ENCODE measurements around the gene DUS1L.
"Not testable (repeated sequence)": the region's sequence is repeated elsewhere in the genome, so short reads cannot be mapped to it uniquely, and the experiment has no call there.

DUS1L gene

DNA sequence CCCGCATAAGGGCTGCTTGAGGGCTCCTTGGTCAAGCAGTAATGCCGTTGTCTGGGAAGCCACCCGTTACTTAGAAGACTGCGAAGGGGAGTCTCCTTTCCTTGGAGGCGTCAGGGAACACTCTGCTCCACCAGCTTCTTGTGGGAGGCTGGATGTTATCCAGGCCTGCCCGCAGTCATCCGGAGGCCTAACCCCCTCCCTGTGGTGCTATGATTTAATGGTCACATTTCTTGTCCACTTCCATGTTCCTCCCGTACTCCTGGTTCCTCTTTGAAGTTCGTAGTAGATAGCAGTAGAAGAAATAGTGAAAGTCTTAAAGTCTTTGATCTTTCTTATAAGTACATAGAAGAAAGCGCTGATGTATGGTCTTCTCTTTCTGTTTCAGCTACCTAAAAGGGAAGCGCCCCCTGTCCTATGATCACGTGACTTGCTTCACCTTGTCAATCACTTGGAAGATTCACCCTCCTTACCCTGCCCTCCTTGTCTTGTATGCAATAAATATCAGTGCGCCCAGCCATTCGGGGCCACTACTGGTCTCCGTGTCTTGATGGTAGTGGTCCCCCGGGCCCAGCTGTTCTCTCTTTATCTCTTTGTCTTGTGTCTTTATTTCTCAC is 26.7 kb downstream of the DUS1L start:
- DNase-seq, result not testable (repeated sequence)

DNA sequence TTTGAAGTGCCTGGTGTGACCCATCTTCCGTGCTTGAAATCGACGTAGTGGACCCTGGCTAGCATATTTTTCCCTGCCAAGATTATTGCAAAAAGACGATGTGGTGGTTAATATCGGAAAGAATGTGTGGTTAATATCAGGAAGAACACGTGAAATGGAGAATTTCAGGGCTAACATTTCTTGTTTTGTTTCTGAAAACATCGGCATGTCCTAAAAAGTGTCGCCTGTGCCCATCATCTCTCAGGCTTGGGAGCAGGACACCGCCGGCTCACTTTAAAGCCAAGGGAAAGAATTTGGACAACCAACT is 27.8 kb downstream of the DUS1L start:
- no peak for DNase-seq

DNA sequence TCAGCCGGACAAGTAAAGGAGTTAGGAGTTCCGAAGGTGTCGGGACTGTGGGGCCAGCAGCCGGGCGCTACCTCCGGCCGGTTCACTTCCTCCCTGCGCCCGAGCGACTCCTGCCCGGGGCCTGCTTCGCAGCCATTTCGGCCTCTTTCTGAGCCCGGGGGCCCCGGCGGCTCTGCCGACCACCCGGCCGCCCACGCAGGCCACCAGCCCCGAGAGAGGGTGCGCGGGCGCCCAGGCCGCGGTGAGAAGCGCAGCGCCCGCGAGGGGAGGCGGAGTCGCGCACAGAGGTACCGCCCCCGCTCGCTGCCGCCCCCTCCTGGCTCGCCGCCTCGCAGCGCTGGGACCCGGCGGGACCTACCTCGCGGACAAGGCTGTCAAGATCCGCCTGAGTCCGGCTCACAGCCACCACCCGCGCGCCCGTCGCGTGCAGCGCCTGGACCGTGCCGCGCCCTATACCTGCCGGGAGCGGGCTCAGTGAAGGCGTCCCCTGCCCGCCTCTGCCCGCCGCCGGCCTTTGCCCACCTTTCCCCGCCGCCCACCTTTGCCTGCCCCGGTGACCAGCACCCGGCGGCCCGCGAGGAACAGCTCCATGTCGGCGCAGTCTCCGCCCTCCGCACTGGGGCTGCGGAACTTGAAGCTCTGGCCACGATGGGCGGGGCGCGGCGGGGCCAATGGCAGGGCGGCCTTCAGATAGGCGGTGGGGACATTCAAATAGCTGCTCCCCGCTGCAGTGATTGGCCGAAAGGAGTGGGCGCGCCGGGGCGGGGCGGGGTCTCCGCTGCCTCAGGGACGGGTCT is 28.3 kb downstream of the DUS1L start, which contains the start of gene DCXR:
Gene DCXR (minus strand): TSS at position 606 of the 797 bp plus-strand sequence. CDS start 15 bp downstream, at position 591.
- peak; percentile 94 to 97 (median 95) for DNase-seq

DNA sequence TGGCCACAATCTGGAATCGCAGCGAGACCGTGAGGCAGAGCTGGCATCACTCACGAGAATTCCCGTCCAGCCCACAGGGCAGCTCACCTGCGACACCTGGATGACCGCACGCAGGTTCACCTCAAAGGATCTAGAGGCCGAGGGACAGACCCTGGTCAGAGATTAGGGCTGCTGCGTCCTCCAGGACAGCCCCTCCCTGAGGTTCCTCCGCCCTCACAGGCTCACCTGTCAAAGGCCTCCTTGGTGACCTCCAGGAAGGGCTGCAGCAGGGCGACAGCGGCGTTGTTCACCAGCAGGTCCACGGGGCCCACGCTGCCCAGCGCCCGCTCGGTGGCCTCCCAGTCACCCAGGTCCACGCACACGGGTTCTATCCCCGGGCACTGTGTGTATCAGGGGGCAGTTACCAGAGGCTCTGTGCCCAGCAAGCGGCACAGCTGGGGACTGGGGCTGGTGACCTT is 28.9 kb downstream of the DUS1L start:
- no peak for DNase-seq

DNA sequence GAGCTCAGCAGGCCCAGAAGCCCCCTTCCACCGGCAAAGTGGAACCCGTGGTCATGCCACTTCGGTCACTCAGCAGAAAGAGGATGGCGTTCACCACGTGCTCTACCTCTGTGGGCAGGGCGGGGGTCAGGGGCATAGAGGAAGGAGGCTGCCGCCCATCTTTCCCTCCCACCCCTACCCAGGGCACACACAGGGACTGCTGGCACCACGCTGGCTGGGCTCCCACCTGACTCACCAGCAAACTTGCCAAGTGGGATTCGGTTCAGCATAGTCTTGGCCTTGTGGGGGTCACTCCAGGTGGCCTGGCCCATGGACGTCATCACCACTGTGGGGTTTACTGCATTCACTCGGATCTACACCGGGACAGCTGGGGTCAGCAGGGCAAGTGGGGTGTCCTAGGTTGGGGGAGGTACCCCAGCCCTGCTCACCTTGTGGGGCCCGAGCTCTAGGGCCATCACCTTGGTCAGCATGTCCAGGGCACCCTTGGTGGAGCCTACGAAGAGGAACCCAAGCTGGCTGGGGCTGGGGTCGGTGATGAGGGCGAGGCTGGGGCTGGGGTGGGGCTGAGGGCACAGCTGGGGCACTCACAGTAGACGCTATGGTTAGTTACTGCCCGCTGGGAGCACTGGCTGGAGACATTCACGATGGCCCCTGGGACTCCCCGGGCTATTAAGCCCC is 29.5 kb downstream of the DUS1L start:
- no peak for DNase-seq

DNA sequence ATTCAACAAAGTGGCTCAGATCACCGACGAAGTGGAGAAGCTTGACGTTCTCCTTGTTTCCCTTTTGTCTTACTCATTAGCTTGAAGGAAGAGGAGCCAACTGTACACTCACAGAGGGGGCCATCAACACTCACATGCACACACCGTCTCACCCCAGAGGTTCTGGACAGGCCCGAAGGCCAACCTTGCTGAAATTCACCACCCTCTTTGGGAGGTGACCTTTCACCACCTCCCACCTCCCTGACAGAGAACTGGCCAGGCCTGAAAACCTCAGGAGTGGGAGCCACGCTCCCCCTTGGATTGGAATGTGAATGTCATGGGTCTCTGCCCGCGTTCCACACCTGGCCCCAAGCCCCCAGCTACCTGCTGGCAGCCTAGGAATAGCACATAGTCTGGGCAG is 30.1 kb downstream of the DUS1L start:
- no peak for DNase-seq

DNA sequence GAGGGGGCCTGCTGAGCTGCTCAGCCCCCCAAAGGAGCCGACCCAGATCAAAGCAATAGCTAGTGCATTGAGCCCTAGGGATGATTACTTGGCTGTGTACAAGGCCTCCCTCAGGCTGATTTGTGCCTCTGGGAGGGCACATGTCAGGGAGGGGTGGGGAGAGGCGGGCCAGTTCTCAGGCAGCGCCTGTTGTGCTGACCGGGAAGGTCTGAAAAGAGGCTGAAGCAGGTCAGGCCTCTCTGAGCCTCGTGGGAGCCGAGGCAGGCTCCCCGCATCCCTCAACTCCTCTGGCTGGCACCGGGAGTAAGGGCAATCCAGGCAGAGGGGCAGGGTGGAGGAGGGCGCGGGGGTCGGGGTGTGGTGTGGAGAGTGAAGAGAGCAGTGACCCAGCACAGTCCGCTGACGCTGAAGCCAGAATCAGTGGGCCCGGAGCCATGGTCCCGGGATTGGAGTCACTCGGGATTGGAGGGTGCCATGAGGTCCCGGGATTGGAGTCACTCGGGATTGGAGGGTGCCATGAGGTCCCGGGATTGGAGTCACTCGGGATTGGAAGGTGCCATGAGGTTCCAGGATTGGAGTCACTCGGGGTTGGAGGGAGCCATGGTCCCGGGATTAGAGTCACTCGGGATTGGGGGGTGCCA is 31.1 kb downstream of the DUS1L start:
- no peak for DNase-seq

DNA sequence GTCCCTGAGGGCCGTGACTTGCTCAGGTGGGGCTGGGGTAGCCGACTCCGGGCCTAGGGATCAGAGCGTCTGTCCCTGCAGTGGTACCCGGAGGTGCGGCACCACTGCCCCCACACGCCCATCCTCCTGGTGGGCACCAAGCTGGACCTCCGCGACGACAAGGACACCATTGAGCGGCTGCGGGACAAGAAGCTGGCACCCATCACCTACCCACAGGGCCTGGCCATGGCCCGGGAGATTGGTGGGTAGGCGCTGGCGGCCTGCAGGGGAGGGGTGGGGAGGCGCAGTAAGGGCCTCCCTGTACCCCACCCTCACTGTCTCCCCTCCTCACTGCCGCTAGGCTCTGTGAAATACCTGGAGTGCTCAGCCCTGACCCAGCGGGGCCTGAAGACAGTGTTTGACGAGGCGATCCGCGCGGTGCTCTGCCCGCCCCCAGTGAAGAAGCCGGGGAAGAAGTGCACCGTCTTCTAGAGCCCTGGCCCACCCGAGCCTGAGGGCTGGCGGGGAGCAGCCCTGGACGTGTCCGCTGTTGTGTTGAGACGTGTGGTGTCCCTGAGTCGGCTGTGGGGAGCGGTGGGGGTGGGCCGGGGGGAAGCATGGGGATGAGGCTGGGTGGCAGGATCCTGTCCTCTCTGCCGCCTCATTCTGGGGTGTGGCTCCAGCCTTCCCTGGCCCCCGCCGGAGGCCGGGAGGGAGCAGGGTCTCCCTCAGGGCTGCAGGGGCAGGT is 32.1 kb downstream of the DUS1L start:
- DNase-seq, result no peak

DNA sequence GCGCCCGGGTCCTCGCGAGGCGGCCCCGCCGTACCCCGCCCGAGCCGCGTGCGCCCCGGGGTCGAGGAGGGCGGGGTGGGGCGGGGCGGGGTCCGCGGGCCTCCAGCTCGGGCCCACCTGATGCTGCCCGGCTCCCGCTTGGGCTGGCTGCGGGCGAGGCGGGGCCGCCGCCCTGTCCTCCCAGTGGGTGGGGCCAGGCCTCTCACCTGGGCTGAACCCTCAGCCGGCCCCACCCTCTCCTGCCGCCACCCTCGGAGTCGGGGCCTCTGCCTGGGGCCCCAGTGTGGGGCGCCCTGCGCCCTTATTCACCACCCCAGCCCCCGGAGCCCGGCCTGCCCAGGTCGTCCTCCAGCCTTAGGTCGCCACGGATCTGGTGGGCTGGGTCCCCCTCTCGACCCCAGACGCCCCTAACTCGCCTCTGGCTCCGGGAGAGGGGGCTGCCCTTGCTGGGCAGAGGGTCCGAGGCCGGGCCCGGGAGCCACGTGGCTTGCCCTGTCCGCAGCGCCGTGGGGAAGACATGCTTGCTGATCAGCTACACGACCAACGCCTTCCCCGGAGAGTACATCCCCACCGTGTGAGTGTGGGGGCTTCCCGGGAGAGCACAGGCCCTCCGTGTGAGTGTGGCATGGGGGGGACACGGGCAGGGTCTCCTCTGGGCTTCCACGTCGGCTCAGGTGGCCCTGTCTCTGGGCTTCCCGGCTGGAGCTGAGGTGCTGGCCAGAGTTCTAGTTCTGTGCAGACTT is 33.5 kb downstream of the DUS1L start:
- peak; percentile 36 to 44 (median 37) for DNase-seq

DNA sequence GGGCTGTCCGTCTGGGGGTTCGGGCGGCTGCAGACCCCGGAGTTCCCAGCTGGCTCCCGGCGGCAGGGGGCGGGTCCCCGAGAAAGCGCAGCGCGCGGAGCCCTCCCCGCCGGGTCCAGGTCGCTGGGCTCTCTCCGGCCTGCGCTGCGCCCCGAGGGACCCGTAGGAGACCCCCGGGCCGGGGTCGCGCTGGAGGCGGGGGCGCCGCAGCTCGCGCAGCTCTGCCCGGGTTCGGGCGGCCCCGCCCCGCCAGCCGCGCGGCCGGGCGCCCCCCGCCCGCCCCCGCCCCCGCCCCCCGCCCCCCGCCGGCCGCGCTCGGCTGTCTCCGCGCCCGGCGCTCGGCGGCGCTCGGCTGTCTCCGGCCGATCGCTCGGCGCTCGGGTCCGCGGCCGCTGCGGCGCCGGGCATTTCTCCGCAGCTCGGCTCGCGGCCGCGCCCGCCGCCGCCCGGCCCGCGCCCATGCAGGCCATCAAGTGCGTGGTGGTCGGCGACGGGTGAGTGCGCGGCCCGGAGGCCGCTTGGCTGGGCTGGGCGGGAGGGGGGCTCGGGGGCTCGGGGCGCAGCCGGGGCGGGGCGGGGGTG is 34.2 kb downstream of the DUS1L start, which contains the start of gene RAC3:
Gene RAC3 (plus strand): TSS at position 376 of the 582 bp plus-strand sequence. CDS start 84 bp downstream, at position 460.
- peak; percentile 42 to 84 (median 54) for DNase-seq

DNA sequence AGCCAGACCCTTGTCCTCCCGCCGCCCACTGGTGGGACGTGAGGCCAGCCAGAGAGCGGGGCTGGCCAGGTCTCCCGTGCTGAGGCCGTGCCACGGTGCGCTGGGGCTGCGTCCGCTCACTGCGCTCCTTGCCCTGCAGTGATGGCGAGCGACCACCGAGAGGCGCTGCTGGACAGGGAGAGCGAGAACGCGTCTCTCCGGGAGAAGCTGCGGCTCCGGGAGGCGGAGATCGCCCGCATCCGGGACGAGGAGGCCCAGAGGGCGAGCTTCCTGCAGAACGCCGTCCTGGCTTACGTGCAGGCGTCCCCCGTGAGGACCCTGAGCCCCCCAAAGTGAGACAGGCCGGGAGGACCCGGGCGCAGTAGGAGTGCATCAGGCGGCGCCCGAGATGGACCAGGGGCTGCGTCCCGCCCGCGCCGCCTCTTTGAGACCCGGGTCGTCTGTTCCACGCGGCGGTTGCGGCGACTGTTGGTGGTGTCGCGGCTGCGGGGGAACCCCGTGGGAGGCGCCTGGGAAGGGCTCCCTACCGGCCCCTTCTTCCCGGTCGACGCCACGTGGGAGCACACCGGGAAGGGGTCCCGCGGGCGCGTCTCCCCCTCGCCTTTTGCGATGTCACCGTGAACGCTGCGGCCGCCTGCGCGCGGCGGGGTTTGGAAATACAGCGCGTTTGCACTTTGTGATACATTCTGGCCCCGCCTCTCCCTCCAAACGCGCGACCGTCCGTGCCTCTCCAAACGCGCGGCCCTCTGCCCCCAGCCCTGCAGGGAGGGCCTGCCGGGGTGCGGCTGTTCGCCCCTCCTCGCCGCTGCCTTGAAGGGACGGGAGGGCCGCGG is 34.9 kb downstream of the DUS1L start:
- DNase-seq, result peak; percentile 79 to 86 (median 83)

DNA sequence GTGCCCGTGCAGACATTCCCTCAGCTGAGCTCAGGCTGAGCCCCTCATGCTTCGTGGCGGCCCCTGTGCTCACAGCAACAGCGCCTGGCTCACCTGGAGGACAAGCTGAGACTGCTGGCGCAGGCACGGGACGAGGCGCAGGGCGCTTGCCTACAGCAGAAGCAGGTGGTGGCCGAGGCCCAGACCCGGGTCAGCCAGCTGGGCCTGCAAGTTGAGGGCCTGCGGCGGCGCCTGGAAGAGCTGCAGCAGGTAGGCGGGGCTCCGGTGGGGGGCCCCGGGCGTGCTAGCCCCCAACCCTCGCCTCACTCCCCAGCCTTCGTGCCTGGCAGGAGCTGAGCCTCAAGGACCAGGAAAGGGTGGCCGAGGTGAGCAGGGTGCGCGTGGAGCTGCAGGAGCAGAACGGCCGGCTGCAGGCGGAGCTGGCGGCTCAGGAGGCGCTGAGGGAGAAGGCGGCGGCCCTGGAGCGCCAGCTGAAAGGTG is 35.6 kb downstream of the DUS1L start:
- DNase-seq, result peak in 1 of 3 experiments; percentile 51

DNA sequence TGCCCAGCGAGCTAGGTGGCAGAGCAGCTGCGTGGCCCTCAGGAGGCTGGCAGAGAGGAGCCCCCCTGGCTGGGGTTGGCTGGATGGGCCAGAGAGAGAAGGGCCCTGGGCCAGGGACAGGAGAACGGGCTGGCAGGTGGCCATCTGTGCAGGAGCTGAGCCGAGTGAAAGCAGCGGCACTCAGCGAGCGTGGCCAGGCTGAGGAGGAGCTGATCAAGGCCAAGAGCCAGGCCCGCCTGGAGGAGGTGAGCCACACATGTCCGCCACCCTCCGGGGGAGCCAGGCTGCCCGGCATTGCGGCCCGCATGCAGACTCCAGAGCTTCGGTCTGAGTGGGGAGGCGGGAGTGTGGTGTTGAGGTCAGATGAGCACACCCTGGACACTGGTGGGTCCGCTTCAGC is 36.2 kb downstream of the DUS1L start:
- no peak for DNase-seq

DNA sequence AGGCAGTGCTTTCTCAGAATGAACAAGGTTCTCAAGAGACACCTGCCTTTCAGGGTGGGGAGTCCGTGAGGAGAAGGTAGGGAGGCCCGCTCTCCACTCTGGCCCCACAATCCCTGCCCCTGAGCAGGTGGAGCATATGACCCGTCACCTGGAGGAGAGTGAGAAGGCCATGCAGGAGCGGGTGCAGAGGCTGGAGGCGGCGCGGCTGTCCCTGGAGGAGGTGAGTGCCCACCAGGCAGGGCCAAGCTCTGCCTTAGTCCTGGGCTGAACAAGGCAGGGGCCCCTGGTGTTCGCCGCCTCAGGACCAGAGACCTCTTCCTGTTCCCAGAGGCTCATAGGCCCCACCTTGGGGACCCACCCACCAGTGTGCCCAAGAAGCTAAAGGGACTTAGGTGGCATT is 36.6 kb downstream of the DUS1L start:
- DNase-seq, result no peak

DNA sequence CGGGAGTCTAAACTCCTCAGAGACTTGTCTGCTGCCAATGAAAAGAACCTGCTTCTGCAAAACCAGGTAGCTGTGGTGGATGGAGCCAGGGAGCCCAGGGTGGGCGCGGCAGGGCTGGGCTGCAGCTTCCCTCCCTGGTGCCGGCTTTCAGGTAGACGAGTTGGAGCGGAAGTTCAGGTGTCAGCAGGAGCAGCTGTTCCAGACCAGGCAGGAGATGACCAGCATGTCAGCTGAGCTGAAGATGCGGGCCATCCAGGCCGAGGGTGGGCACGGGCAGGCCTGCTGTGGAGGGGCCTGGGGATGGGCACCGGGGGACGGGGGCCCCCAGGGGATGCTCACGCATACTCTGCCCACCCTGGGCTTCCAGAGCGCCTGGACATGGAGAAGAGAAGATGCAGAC is 37.4 kb downstream of the DUS1L start:
- no peak for DNase-seq

DNA sequence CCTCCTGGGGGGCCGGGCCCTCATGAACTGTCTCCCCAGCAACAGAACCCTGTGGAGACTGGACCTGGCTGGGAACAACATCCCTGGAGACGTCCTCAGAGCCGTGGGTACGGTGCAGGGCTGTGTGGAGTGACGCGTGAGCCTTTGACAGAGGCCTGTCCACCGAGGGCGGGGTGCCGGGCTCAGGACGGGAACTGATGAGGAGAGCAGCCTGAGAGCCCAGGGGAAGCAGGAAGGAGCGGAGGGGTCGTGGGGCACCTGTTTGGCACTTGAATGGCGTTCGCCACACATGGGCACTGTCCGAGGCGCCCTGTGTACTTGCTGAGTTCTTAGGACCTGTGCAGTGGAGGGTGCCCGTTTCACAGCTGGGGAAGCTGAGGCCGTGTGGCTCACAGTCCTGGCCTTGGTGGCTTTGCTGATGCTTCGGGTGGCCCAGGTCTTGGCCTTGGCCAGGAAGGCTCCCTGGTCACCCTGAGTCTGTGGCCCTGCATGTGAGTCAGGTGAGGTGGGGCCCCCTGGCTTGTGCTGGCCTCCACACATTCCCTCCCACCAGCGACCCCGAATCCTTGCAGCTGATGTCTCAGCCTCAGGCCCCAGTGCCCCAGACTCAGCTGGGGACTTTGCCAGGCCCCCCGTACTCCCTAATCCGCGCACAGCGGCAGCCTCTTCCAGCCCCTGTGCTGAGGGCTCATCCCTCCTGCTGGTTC is 40.0 kb downstream of the DUS1L start:
- no peak for DNase-seq

DNA sequence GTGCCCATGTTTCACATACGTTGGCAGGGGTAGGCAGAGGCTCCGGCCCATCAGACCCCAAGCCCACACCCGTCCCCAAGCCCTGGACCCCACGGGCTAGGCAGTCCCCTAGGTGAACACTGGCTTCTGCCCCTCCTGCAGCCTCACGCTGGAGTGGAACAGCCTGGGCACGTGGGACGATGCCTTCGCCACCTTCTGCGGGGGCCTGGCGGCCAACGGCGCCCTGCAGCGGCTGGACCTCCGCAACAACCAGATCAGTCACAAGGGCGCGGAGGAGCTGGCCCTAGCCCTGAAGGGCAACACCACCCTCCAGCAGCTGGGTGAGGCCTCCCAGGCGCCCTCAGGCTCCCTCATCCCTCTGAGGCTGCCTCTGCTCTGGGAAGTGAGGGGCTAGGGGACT is 40.7 kb downstream of the DUS1L start:
- no peak for DNase-seq

DNA sequence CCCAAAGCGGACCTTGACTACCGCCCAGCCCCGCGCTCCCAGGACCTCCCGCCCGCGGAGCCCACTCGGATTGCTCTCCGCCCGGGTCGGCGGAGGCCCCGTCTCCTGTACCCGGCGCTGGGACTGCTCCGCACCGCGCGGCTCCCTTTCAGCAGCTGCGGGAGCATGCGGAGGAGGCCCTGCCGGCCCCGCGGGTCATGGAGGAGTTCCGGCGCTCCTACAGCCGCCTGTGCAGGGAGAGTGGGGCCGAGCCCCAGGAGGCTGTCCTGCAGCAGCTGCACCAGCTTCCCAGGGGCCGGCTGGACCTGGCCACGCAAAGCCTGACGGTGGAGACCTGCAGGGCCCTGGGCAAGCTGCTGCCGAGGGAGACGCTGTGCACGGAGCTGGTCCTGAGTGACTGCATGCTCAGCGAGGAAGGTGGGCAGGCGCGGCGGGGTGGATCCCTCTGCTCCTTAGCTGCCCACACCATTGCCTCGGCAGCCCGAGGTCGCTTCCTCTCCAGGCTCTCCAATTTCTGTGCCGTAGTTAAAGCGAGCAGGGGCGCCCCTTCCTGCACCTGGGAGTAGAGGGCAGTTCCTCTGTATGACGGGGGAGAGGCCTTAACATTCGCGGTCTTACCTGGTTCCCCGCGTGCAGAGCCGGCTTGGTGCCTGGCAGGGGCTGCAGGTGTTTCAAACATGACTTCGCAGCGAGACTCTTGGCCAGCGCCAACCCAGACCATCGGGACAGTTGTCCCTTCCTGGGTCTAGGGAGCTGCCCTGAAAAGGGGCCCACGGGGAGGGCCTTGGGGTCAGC is 42.0 kb downstream of the DUS1L start:
- DNase-seq, result peak in 2 of 3 experiments; percentile 29 to 86

DNA sequence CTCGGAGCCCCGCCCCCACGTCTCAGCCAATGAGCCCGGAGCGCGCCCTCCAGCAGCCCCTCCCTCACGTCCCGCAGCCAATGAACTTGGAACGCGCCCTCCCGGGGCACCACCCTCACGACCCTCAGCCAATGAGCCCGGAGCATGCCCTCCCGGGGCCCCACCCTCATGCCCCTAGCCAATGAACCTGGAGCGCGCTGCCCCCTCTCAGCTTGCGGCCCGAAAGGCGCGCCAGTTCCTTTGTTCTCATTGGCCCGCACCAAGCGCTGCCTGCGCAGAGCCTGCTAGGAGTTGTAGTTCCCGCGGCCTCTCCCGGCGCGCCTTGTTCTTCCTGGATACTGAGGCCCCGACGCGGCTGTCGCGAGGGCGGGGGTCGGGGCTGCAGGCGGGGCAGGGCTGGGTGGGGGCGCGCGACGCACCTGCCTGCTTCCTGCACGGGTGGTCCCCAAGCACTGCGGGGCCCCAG is 42.6 kb downstream of the DUS1L start, which contains the start of gene LRRC45:
Gene LRRC45 (plus strand): TSS at position 325 of the 466 bp plus-strand sequence. CDS start 339 bp downstream, outside the sequence.
- peak; percentile 99 to 100 (median 99) for DNase-seq

Measured in NCI-H1417 (cell line).